ENCODE data around the gene AGTPBP1.

Gene AGTPBP1

GRCh38 chr9:85553475-85553874 is 188.3 kb downstream of the AGTPBP1 start:
- Histone ChIP-seq H3K9ac (ENCODE audit: low read length) (no peak overlapping the region), H4K20me1 (ENCODE audit: insufficient read depth, low read length) (no peaks in the 10 kb centered on the region), H3K36me3 (replicated peaks; ENCODE audit: insufficient read depth, low read length) (no peaks in the 10 kb centered on the region), H2AFZ (ENCODE audit: low read length) (no peak overlapping the region), H3F3A (ENCODE audit: insufficient read depth, low read length) (no peaks in the 10 kb centered on the region), H3K9me3 (replicated peaks; ENCODE audit: insufficient read depth, low read length) (no peaks in the 10 kb centered on the region), H3K27me3 (replicated peaks; ENCODE audit: insufficient read depth, low read length) (no peaks in the 10 kb centered on the region), H3K9me2 (replicated peaks; ENCODE audit: insufficient read depth, low read length) (no peaks in the 10 kb centered on the region), H3K4me1 (ENCODE audit: low read length) (no peaks in the 10 kb centered on the region), H3K79me2 (ENCODE audit: low read length) (no peaks in the 10 kb centered on the region), H3K4me3 (ENCODE audit: low read length) (no peak overlapping the region), H3K27ac (ENCODE audit: low read length) (no peak overlapping the region), H3K4me2 (ENCODE audit: low read depth, low read length) (no peak overlapping the region)
- no peak for DNase-seq
- TF ChIP-seq EZH2phosphoT487 (IDR thresholded peaks at IDR 0.05; ENCODE audit: low read length) (no peak), CTCF (IDR thresholded peaks at IDR 0.05; ENCODE audit: low read length) (no peak), EZH2 (optimal IDR thresholded peaks at IDR 0.05; ENCODE audit: low read depth, low read length) (no peak)

- no peaks in the 10 kb centered on the region for H3F3A ChIP-seq (ENCODE audit: insufficient read depth, low read length)
- no peaks in the 10 kb centered on the region for H3K79me2 ChIP-seq (ENCODE audit: low read length)
- no peaks in the 10 kb centered on the region for H3K36me3 ChIP-seq (replicated peaks; ENCODE audit: insufficient read depth, low read length)
- DNase-seq: no peak
- no peak for TF ChIP-seq EZH2 (optimal IDR thresholded peaks at IDR 0.05; ENCODE audit: low read depth, low read length)
- TF ChIP-seq CTCF (IDR thresholded peaks at IDR 0.05; ENCODE audit: low read length): no peak
- no peak for TF ChIP-seq EZH2phosphoT487 (IDR thresholded peaks at IDR 0.05; ENCODE audit: low read length)
- H4K20me1 ChIP-seq (ENCODE audit: insufficient read depth, low read length): no peaks in the 10 kb centered on the region
- no peaks in the 10 kb centered on the region for H3K9me3 ChIP-seq (replicated peaks; ENCODE audit: insufficient read depth, low read length)
- no peak overlapping the region for H3K9ac ChIP-seq (ENCODE audit: low read length)
- H3K4me1 ChIP-seq (ENCODE audit: low read length): no peaks in the 10 kb centered on the region
- no peaks in the 10 kb centered on the region for H3K9me2 ChIP-seq (replicated peaks; ENCODE audit: insufficient read depth, low read length)
- no peak overlapping the region for H2AFZ ChIP-seq (ENCODE audit: low read length)
- no peak overlapping the region for H3K27ac ChIP-seq (ENCODE audit: low read length)
- no peaks in the 10 kb centered on the region for H3K27me3 ChIP-seq (replicated peaks; ENCODE audit: insufficient read depth, low read length)
- no peak overlapping the region for H3K4me3 ChIP-seq (ENCODE audit: low read length)
- H3K4me2 ChIP-seq (ENCODE audit: low read depth, low read length): no peak overlapping the region
Observed at GRCh38 chr9:85547599-85547998, 194.2 kb downstream of the AGTPBP1 start.

GRCh38 chr9:85543196-85543595 is 198.6 kb downstream of the AGTPBP1 start:
- Histone ChIP-seq H3K4me2 (ENCODE audit: low read depth, low read length) (no peak overlapping the region), H4K20me1 (ENCODE audit: insufficient read depth, low read length) (no peaks in the 10 kb centered on the region), H3K79me2 (ENCODE audit: low read length) (no peaks in the 10 kb centered on the region), H3K9me3 (replicated peaks; ENCODE audit: insufficient read depth, low read length) (no peaks in the 10 kb centered on the region), H3K4me3 (ENCODE audit: low read length) (no peak overlapping the region), H3K4me1 (ENCODE audit: low read length) (no peaks in the 10 kb centered on the region), H3K36me3 (replicated peaks; ENCODE audit: insufficient read depth, low read length) (no peaks in the 10 kb centered on the region), H3K9me2 (replicated peaks; ENCODE audit: insufficient read depth, low read length) (no peaks in the 10 kb centered on the region), H3F3A (ENCODE audit: insufficient read depth, low read length) (no peaks in the 10 kb centered on the region), H3K9ac (ENCODE audit: low read length) (no peak overlapping the region), H3K27me3 (replicated peaks; ENCODE audit: insufficient read depth, low read length) (no peaks in the 10 kb centered on the region), H3K27ac (ENCODE audit: low read length) (no peak overlapping the region), H2AFZ (ENCODE audit: low read length) (no peak overlapping the region)
- TF ChIP-seq EZH2 (optimal IDR thresholded peaks at IDR 0.05; ENCODE audit: low read depth, low read length) (no peak), EZH2phosphoT487 (IDR thresholded peaks at IDR 0.05; ENCODE audit: low read length) (no peak), CTCF (IDR thresholded peaks at IDR 0.05; ENCODE audit: low read length) (no peak)
- no peak for DNase-seq

Measured in MM.1S (cell line).